GM12801 (cell line): ENCODE results near the gene LRRC4B.

Source experiments
- TF ChIP-seq, protein P1 (sequence below): IDR thresholded peaks from one replicate; pipeline ENCODE4 v1.5.1; 2011; ENCODE audit warnings: control low read depth; ENCODE audit not compliant: insufficient read length; ENCODE audit errors: extremely low read depth

Gene LRRC4B

DNA sequence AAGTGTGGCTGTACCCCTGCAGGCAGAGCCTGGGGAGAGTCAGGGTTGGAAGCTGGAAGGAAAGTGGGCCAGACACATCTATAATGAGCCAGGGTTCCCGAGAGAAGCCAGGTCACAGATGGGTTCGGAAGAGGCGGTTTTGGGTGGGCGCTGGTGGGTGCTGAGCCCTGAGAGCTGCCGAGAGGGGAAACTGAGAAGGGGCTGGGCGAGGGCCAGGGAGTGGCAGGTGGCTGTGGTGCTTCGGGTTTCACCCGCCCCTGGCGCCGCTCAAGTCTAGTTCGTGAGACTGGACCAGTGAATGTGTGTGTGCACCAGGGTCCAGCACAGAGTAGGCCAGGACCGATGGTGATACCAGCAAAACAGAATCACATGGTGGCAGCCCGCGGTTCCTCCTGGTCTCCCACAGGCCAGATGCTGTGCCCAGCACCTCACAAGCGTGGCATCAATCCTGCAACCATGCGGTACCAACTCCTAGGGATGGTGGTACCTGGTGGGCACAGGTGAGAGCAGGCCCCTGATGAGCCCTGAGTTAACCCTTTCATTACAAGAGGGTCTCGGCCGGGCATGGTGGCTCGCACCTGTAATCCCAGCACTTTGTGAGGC, 1.8 kb upstream of the LRRC4B start:
- TF ChIP-seq, protein P1, sequence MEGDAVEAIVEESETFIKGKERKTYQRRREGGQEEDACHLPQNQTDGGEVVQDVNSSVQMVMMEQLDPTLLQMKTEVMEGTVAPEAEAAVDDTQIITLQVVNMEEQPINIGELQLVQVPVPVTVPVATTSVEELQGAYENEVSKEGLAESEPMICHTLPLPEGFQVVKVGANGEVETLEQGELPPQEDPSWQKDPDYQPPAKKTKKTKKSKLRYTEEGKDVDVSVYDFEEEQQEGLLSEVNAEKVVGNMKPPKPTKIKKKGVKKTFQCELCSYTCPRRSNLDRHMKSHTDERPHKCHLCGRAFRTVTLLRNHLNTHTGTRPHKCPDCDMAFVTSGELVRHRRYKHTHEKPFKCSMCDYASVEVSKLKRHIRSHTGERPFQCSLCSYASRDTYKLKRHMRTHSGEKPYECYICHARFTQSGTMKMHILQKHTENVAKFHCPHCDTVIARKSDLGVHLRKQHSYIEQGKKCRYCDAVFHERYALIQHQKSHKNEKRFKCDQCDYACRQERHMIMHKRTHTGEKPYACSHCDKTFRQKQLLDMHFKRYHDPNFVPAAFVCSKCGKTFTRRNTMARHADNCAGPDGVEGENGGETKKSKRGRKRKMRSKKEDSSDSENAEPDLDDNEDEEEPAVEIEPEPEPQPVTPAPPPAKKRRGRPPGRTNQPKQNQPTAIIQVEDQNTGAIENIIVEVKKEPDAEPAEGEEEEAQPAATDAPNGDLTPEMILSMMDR = no peak

DNA sequence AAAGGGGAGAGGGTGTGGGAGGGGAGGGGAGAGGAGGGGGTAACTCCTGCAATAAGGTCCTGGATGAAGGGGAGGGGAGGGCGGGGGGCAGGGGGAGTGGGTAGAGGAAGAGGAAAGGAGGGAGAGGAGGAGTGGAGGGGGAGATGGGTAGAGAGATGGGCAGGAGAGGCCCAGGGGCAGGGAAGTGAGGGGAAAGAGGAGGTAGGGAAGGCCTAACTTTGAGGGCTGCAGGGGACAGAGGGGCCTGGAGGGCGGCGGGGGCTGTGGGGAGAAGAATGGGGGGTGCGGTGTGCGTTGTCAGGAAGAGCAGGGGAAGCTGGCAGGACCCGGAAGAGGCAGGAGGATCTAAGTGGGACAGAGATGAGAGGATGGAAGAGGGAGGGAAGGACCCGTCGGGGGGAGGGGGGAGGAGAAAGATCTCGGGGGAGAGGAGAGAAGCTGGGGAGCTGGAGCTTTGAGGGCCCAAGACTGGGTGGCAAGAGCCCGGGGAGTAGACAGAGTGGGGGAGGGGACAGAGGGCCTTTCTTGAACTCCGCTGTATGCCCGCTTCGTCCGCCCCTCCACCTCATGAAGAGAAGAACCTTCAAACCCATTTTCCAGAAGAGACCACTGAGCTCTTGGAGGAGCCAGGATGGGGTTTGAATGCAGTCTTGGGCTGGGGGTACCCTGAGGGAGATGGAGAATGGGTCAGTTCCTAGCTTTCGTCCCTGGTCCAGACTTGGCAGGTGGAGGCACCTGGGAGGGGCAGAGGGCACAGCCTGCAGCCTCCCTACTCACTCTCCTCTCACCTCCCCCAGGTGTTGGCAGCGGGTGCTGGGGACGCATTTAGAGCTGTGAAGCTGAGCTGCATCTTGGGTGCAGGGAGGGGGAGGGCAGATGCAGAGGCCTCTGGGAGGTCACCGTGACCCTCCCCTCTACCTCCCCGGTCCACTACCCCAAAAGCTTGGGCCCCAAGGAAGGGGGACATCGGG, 778 bp upstream of the LRRC4B start:
- TF ChIP-seq, protein P1 = no peak

DNA sequence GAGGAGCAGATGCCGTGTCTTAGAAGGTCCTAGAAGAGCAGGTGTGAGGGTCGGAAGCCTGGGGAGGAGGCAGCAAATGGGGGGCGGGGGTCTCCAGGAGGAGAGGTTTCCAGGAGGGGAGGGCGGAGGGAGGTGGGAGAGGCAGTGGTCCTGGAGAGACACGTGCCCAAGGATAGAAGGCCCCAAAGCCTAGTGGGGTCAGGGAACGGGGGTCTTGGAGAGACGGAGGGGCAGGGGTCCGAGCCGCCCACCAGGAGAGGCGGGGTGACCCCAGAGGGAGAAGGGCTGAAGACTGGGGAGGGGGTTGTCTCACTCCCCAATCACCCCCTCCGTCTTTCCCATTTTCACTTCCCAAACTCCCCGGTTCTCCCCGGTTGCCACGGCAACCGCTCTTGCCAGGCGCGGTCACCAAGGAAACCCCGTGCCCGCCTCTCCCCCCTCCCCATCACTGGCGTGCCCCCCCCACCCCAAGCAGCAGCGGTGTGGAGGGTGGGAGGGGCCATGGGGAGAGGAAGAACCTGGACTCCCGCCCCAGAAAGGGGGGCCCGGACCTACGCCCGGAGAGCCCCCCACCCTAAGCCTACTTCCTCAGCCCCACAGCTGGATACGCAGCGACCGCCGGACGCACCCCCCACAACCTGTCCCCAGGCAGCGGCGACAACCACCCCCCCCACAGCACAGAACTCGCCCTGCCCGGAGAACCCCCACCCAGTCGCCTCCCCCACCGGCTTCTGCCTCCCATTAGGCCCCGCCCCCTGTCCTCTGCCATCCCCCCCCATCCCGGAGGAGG, 988 bp downstream of the LRRC4B start:
- TF ChIP-seq, protein P1 = no peak

DNA sequence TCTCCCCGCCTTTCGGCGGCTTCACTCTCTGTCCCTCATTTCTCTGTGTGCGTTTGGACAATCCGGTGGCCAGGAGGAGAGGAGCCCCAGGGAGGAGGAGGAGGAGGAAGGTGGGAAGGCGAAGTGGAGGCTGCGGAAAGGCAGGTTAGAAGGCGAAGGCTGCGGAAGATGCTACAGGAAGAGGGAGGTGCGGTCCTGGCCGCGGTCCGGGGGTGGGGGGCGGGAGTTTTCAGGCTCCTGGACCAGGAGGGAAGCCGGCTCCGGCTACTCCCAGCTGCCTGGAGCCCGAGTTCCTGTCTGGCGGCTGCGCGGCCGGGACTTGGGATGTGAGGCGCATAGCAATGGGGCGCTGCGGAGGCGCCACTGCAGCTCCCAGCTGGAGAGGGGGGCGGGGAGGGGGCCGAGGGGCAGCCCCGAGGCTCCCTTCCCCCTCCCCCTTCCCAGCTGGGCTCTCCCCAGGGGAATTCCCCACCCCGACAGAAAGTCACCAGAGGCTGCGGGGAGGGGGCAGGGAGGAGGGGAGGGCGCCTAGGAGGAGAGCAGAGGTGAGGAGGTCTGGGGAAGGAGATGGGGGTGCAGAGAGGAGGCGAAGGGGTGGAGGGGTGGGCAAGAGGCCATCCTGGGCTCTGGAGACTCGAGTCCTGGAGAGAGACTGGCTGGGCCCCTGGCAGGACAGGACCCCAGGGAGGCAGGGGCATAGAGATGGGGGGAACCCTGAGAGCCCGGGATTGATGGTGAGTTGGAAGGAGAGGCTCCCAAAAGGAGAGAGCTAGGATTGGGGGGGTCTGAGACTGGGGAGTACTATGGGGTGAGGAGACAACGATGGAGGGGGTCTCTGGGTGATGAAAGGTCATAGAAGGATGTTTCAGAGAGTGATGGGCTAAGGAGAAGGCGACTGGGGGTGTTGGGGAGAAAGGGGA, 2.0 kb downstream of the LRRC4B start:
- TF ChIP-seq, protein P1 = no peak

DNA sequence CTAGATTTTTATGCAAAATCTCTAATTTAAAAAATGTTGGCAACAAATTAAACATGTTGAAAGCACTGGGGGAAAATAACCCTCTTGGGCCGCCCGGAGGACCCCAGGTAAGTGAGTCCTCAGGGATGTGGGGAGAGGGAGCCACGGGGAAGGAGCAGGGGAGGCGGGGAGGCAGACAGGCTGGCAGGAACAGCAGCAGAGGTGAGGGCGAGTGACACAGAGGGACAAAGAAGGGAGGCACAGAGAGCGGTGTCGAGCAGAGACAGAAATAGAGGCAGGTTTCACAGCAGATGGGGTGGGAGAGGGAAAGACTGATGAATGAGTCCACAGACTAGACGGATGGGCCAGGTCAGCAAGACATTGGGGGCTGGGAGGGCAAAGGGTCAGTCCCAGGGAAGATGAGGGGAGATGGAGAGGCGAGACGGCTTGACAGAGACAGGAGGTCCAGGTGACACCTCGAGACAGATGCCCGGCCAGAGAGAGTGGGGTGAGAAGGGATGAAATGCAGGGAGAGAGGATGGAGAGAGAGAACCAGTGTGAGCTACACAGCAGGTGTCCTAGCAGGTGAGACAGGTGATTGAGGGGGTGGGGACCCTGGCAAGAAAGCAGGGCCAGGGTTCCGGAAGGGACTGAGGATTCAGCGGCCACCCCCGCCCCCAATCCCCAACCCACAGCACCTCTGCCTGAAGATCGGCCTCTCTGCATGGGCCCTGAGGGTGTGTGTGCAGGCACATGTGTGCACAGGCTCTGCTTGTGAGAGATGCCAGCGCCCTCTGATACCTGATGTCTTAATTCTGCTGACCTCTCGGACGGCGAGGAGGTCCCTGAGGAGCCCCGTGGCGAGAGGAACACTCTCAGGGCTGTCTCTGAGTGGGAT, 3.8 kb downstream of the LRRC4B start:
- TF ChIP-seq, protein P1 = no peak

DNA sequence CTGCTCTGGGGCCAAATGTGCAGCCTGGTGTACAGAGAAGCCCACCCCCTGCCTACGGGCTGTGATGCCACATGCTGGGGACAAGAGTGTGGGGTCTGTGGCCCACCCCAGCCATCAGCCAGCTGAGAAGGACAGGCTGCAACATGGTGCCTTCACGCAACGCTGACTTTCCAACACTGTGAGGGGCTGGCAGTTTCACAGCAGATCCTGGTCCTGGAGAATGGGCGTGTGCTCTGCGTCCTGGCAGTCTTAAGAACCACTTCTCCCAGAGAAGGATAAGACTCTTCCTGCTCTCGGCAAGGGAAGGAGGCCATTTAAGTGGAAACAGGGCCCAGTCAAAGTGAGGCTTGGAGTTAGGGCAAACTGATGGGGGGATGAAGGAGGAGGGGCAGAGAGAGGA, 4.6 kb downstream of the LRRC4B start:
- TF ChIP-seq, protein P1 = no peak
